SK-N-SH (cell line): ENCODE data around the gene PPIP5K1. TPM values are rescaled to one million over a fixed set of nuclear protein-coding genes. Genes with fewer than 3 reads are reported as not detected.
"Not testable (repeated sequence)": the region's sequence is repeated elsewhere in the genome, so short reads cannot be mapped to it uniquely, and the experiment has no call there.

Source experiments
- CTCF ChIA-PET: fragments of 300-600, 350-600 bp; formaldehyde crosslinking; extraction: SDS; loops from one replicate; lab custom pipeline; 2021; lab: Yijun Ruan, JAX
- POLR2A ChIA-PET: fragments of 350-600 bp; sonication (Branson Sonifier 250); formaldehyde crosslinking; extraction: SDS; loops from one replicate; lab custom pipeline; 2020; ENCODE audit warnings: antibody characterized with exemption, inconsistent platforms; lab: Yijun Ruan, JAX
- DNase-seq: peaks from one replicate; pipeline ENCODE4 v3.0.0; 2012
- H2AFZ ChIP-seq: fragments of 200-600 bp; sonication (generic); 2 replicates; pipeline ENCODE4 v1.8.1; 2016; ENCODE audit warnings: antibody characterized with exemption, mild to moderate bottlenecking, low read depth
- H3F3A ChIP-seq: fragments of 200-600 bp; sonication (generic); replicated peaks from 2 replicates; pipeline ENCODE3; 2016; ENCODE audit warnings: antibody characterized with exemption, mild to moderate bottlenecking; ENCODE audit not compliant: insufficient read depth
- H3K27ac ChIP-seq, 2 experiments: fragments of 200-500 bp in 1 of 2; fragments of 200-600 bp in 1 of 2; sonication (Bioruptor generic) in 1 of 2; sonication (generic), shearing (Covaris generic) in 1 of 2; 2 replicates each; pipeline versions ENCODE4 v1.5.1 to v1.6.1; 2014 to 2016; ENCODE audit warnings: low read depth in 2 of 2, inconsistent platforms in 1 of 2, low read length in 1 of 2, mild to moderate bottlenecking in 1 of 2, mixed read lengths in 1 of 2
- H3K27me3 ChIP-seq: fragments of 200-600 bp; sonication (generic), shearing (Covaris generic); 2 replicates; pipeline ENCODE4 v1.6.1; 2016; ENCODE audit warnings: mixed run types; ENCODE audit not compliant: insufficient read depth
- H3K36me3 ChIP-seq, 2 experiments: fragments of 200-500 bp in 1 of 2; fragments of 200-600 bp in 1 of 2; sonication (Bioruptor generic) in 1 of 2; sonication (generic) in 1 of 2; replicated peaks in 1 of 2; 2 replicates each; pipeline versions ENCODE3 to v1.5.1; 2014 to 2016; ENCODE audit warnings: low read length in 1 of 2, mild to moderate bottlenecking in 1 of 2; ENCODE audit not compliant: insufficient read depth in 2 of 2, control insufficient read depth in 1 of 2
- H3K4me1 ChIP-seq, 2 experiments: fragments of 200-500 bp in 1 of 2; fragments of 200-600 bp in 1 of 2; sonication (Bioruptor generic) in 1 of 2; sonication (generic), shearing (Covaris generic) in 1 of 2; 2 replicates each; pipeline versions ENCODE4 v1.5.1 to v1.6.1; 2014 to 2016; ENCODE audit warnings: low read depth in 1 of 2, low read length in 1 of 2, mixed run types in 1 of 2; ENCODE audit not compliant: insufficient read depth in 2 of 2, control insufficient read depth in 1 of 2
- H3K4me2 ChIP-seq: fragments of 200-600 bp; sonication (generic), shearing (Covaris generic); 2 replicates; pipeline ENCODE4 v1.6.1; 2017; ENCODE audit warnings: mixed run types
- H3K4me3 ChIP-seq, 2 experiments: fragments of 200-500 bp in 1 of 2; fragments of 200-600 bp in 1 of 2; sonication (Bioruptor generic) in 1 of 2; sonication (generic), shearing (Covaris generic) in 1 of 2; 2 replicates each; pipeline versions ENCODE4 v1.5.1 to v1.8.1; 2014 to 2016; ENCODE audit warnings: low read depth in 2 of 2, inconsistent platforms in 1 of 2, low read length in 1 of 2, mild to moderate bottlenecking in 1 of 2, mixed read lengths in 1 of 2, moderate library complexity in 1 of 2
- H3K79me2 ChIP-seq: fragments of 200-600 bp; sonication (generic); 2 replicates; pipeline ENCODE4 v1.8.1; 2017; ENCODE audit warnings: mild to moderate bottlenecking; ENCODE audit not compliant: insufficient read depth
- H3K9ac ChIP-seq: fragments of 200-600 bp; sonication (generic); 2 replicates; pipeline ENCODE4 v1.6.1; 2017; ENCODE audit warnings: mixed run types
- H3K9me2 ChIP-seq: fragments of 200-600 bp; sonication (generic); 2 replicates; pipeline ENCODE4 v1.6.1; 2017; ENCODE audit warnings: mixed run types
- H3K9me3 ChIP-seq: fragments of 200-600 bp; sonication (generic); 2 replicates; pipeline ENCODE4 v1.6.1; 2017; ENCODE audit warnings: mixed run types, mild to moderate bottlenecking, moderate library complexity
- H4K20me1 ChIP-seq: fragments of 200-600 bp; sonication (generic); 2 replicates; pipeline ENCODE4 v1.6.1; 2017; ENCODE audit warnings: mild to moderate bottlenecking, mixed run types; ENCODE audit not compliant: insufficient read depth
- CTCF ChIP-seq: fragments of 200-600 bp; sonication (generic); IDR thresholded peaks from 2 replicates; pipeline ENCODE4 v1.6.1; 2017; ENCODE audit warnings: antibody characterized with exemption, mild to moderate bottlenecking, moderate library complexity
- ELF1 ChIP-seq: IDR thresholded peaks from 2 replicates; pipeline ENCODE4 v1.4.0; 2012
- FOSL2 ChIP-seq: IDR thresholded peaks from 2 replicates; pipeline ENCODE4 v1.4.0; 2012; ENCODE audit warnings: low read depth, mild to moderate bottlenecking, moderate library complexity, borderline replicate concordance
- GABPA ChIP-seq: IDR thresholded peaks from 2 replicates; pipeline ENCODE4 v1.4.0; 2012; ENCODE audit warnings: low read depth, mild to moderate bottlenecking
- GATA2 ChIP-seq: sonication (generic); formaldehyde crosslinking; IDR thresholded peaks from 2 replicates; pipeline ENCODE4 v1.5.0; 2020; ENCODE audit warnings: mild to moderate bottlenecking, missing genetic modification reagents
- IRF3 ChIP-seq: fragments of 150-350 bp; IDR thresholded peaks from 2 replicates; pipeline ENCODE4 v1.6.1; 2016; ENCODE audit warnings: mild to moderate bottlenecking, low read depth, low read length
- MEF2A ChIP-seq: IDR thresholded peaks from 2 replicates; pipeline ENCODE4 v1.4.0; 2012; ENCODE audit warnings: low read depth, borderline replicate concordance
- NFIC ChIP-seq: IDR thresholded peaks from 2 replicates; pipeline ENCODE4 v1.4.0; 2012; ENCODE audit warnings: borderline replicate concordance
- POLR2AphosphoS5 ChIP-seq: IDR thresholded peaks from 2 replicates; pipeline ENCODE4 v1.6.1; 2012; ENCODE audit warnings: low read depth, low read length
- RAD21 ChIP-seq: IDR thresholded peaks from 2 replicates; pipeline ENCODE4 v1.6.1; 2012; ENCODE audit warnings: mild to moderate bottlenecking, low read length
- RCOR1 ChIP-seq: fragments of 150-350 bp; IDR thresholded peaks from 2 replicates; pipeline ENCODE4 v1.6.1; 2017; ENCODE audit warnings: antibody characterized with exemption, low read length
- RXRA ChIP-seq: IDR thresholded peaks from 2 replicates; pipeline ENCODE4 v1.4.0; 2012; ENCODE audit warnings: low read depth, mild to moderate bottlenecking, borderline replicate concordance
- TAF1 ChIP-seq: IDR thresholded peaks from 2 replicates; pipeline ENCODE4 v1.6.1; 2012; ENCODE audit warnings: low read depth, mild to moderate bottlenecking, low read length, moderate library complexity, borderline replicate concordance
- TCF12 ChIP-seq: IDR thresholded peaks from 2 replicates; pipeline ENCODE4 v1.4.0; 2012
- USF1 ChIP-seq: IDR thresholded peaks from 2 replicates; pipeline ENCODE4 v1.4.0; 2012; ENCODE audit warnings: low read depth, borderline replicate concordance
- USF2 ChIP-seq: fragments of 150-350 bp; IDR thresholded peaks from 2 replicates; pipeline ENCODE4 v1.6.1; 2017; ENCODE audit warnings: antibody characterized with exemption, low read length, low read depth, borderline replicate concordance
- ZBTB33 ChIP-seq: IDR thresholded peaks from 2 replicates; pipeline ENCODE4 v1.4.0; 2012; ENCODE audit warnings: low read depth, borderline replicate concordance
- WGBS: methylation state at CpG from one replicate; pipeline ENCODE4 v1.1.6; 2017; ENCODE audit warnings: low lambda C conversion rate; 5-methylcytosine and 5-hydroxymethylcytosine counted together
- polyA plus RNA-seq, 3 experiments: library from polyadenylated mRNA; depleted of rRNA; stranded (reverse); fragments of >200 nt; gene quantifications; 2 replicates each; pipeline ENCODE4 v1.2.3, GENCODE V29; 2012

The PPIP5K1 gene
- polyA plus RNA-seq, 1 of the 3 experiments (the other 2 are of a cell fraction): 28.5 TPM

- WGBS: 81% methylated on average over 2 of the region's 3 CpGs
- Histone ChIP-seq H3K36me3 (peaks cover 0 to 2% of the 10 kb centered on the region in 2 experiments), H4K20me1 (no peaks in the 10 kb centered on the region), H3F3A (no peaks in the 10 kb centered on the region), H3K4me1 (no peaks in the 10 kb centered on the region), H2AFZ (no peak overlapping the region), H3K9ac (no peak overlapping the region), H3K4me3 (no peak overlapping the region), H3K27me3 (no peaks in the 10 kb centered on the region), H3K4me2 (no peak overlapping the region), H3K27ac (no peak overlapping the region), H3K9me2 (no peaks in the 10 kb centered on the region), H3K9me3 (no peaks in the 10 kb centered on the region), H3K79me2 (no peaks in the 10 kb centered on the region)
- no peak for TF ChIP-seq RXRA
- no peak for TF ChIP-seq GATA2 (CRISPR knock-in tag)
- TF ChIP-seq GABPA: no peak
- no peak for TF ChIP-seq TCF12
- TF ChIP-seq NFIC: no peak
- TF ChIP-seq ELF1: no peak
- TF ChIP-seq USF1: no peak
- TF ChIP-seq POLR2AphosphoS5: no peak
- TF ChIP-seq CTCF: no peak
- TF ChIP-seq ZBTB33: no peak
- no peak for TF ChIP-seq RAD21
- TF ChIP-seq USF2: no peak
- TF ChIP-seq MEF2A: no peak
- TF ChIP-seq FOSL2: no peak
- TF ChIP-seq TAF1: no peak
- TF ChIP-seq RCOR1: no peak
- no peak for TF ChIP-seq IRF3
- POLR2A ChIA-PET: no interaction called here
- CTCF ChIA-PET: no interaction called here
- DNase-seq: no peak
Observed at GRCh38 chr15:43534897-43535296, 55.1 kb downstream of the PPIP5K1 start.

- H3K27me3 ChIP-seq, H3K4me3 ChIP-seq, H3K9me3 ChIP-seq, H3F3A ChIP-seq, CTCF ChIA-PET, H3K4me1 ChIP-seq, H3K27ac ChIP-seq, H2AFZ ChIP-seq, H3K36me3 ChIP-seq, POLR2A ChIA-PET, DNase-seq, H3K4me2 ChIP-seq, H3K9ac ChIP-seq, H4K20me1 ChIP-seq, H3K9me2 ChIP-seq, H3K79me2 ChIP-seq: not testable (repeated sequence)
- WGBS: 68% methylated on average over 5 of the region's 5 CpGs
Observed at GRCh38 chr15:43532826-43533225, 57.2 kb downstream of the PPIP5K1 start.
